Astrocyte (in vitro differentiated cells and primary cell): ENCODE data around the gene PIK3R2. TPM values are rescaled to one million over a fixed set of nuclear protein-coding genes. Genes with fewer than 3 reads are reported as not detected.

Experiments used
- DNase-seq: peaks from one replicate; pipeline ENCODE4 v3.0.0-alpha.2; 2010; ENCODE audit warnings: low read depth
- FAIRE-seq: peaks from 2 replicates; lab custom pipeline; 2011; peaks lifted over from hg19 to GRCh38; lab: Jason Lieb, UNC
- H2AFZ ChIP-seq: 2 replicates; pipeline ENCODE4 v1.6.0; 2012; ENCODE audit warnings: low read depth, low read length, inconsistent platforms
- H3K27ac ChIP-seq: 2 replicates; pipeline ENCODE4 v1.5.1; 2011; ENCODE audit warnings: low read depth, low read length, inconsistent platforms
- H3K27me3 ChIP-seq: 2 replicates; pipeline ENCODE4 v1.6.0; 2011; ENCODE audit warnings: low read length, inconsistent platforms; ENCODE audit not compliant: insufficient read depth
- H3K36me3 ChIP-seq: 2 replicates; pipeline ENCODE4 v1.5.1; 2011; ENCODE audit warnings: low read length, inconsistent platforms; ENCODE audit not compliant: insufficient read depth
- H3K4me1 ChIP-seq: 2 replicates; pipeline ENCODE4 v1.5.1; 2011; ENCODE audit warnings: low read length, inconsistent platforms; ENCODE audit not compliant: insufficient read depth
- H3K4me2 ChIP-seq: 2 replicates; pipeline ENCODE4 v1.6.0; 2012; ENCODE audit warnings: low read length, inconsistent platforms
- H3K4me3 ChIP-seq: 2 replicates; pipeline ENCODE4 v1.5.1; 2011; ENCODE audit warnings: low read depth, mild to moderate bottlenecking, low read length, inconsistent platforms; ENCODE audit not compliant: insufficient read depth
- H3K79me2 ChIP-seq: 2 replicates; pipeline ENCODE4 v1.6.0; 2012; ENCODE audit warnings: mild to moderate bottlenecking, low read length, inconsistent platforms; ENCODE audit not compliant: insufficient read depth
- H3K9ac ChIP-seq: 2 replicates; pipeline ENCODE4 v1.6.0; 2012; ENCODE audit warnings: mild to moderate bottlenecking, low read length, inconsistent platforms
- H3K9me3 ChIP-seq: 2 replicates; pipeline ENCODE4 v1.5.1; 2012; ENCODE audit warnings: low read depth, mild to moderate bottlenecking, low read length, inconsistent platforms; ENCODE audit not compliant: insufficient read depth
- H4K20me1 ChIP-seq: 2 replicates; pipeline ENCODE4 v1.6.0; 2012; ENCODE audit warnings: low read length, inconsistent platforms; ENCODE audit not compliant: insufficient read depth
- H3K27ac Mint-ChIP-seq: one replicate; pipeline ENCODE4 v1.8.0; 2021; ENCODE audit warnings: mild to moderate bottlenecking, mixed read lengths; ENCODE audit not compliant: unreplicated experiment
- H3K27me3 Mint-ChIP-seq: one replicate; pipeline ENCODE4 v1.8.0; 2021; ENCODE audit warnings: low read depth, mixed read lengths; ENCODE audit not compliant: unreplicated experiment
- H3K36me3 Mint-ChIP-seq: one replicate; pipeline ENCODE4 v1.8.0; 2021; ENCODE audit warnings: low read depth, mixed read lengths; ENCODE audit not compliant: unreplicated experiment
- H3K4me1 Mint-ChIP-seq: one replicate; pipeline ENCODE4 v1.8.0; 2021; ENCODE audit warnings: low read depth, mixed read lengths; ENCODE audit not compliant: unreplicated experiment
- H3K4me3 Mint-ChIP-seq: one replicate; pipeline ENCODE4 v1.8.0; 2021; ENCODE audit warnings: mild to moderate bottlenecking, moderate library complexity, mixed read lengths; ENCODE audit not compliant: unreplicated experiment
- H3K9me3 Mint-ChIP-seq: one replicate; pipeline ENCODE4 v1.8.0; 2021; ENCODE audit warnings: mild to moderate bottlenecking, mixed read lengths; ENCODE audit not compliant: unreplicated experiment
- EZH2 ChIP-seq: IDR thresholded peaks from 2 replicates; pipeline ENCODE4 v1.6.1; 2012; ENCODE audit warnings: mild to moderate bottlenecking, low read length, inconsistent platforms; ENCODE audit not compliant: insufficient read depth
- total RNA-seq: library from RNA; stranded (reverse); gene quantifications from 2 replicates; pipeline ENCODE4 v1.2.1, GENCODE V29; 2021
- TF ChIP-seq, protein P1 (sequence below): IDR thresholded peaks from 2 replicates; pipeline ENCODE4 v1.5.1; 2011; ENCODE audit warnings: low read depth, mild to moderate bottlenecking, inconsistent platforms, low read length, moderate library complexity; ENCODE audit not compliant: insufficient read depth

The PIK3R2 gene
- total RNA-seq, 1 donor from 2014 or later = 58.4 TPM

- DNase-seq (no peak), FAIRE-seq (no peak)
- H4K20me1 ChIP-seq = no peaks in the 10 kb centered on the region
- H3K4me3 ChIP-seq = peak overlapping the region; percentile 58
- Mint-ChIP-seq H3K4me1 (no peaks in the 10 kb centered on the region), H3K27ac (peak overlapping the region; percentile 41), H3K27me3 (peaks cover 8% of the 10 kb centered on the region), H3K36me3 (no peaks in the 10 kb centered on the region), H3K9me3 (no peaks in the 10 kb centered on the region), H3K4me3 (peak overlapping the region; percentile 79)
- peak overlapping the region; percentile 92 for H2AFZ ChIP-seq
- H3K4me2 ChIP-seq = peak overlapping the region; percentile 95
- peak overlapping the region; percentile 73 for H3K9ac ChIP-seq
- TF ChIP-seq EZH2 = peak; percentile 67
- TF ChIP-seq, protein P1, sequence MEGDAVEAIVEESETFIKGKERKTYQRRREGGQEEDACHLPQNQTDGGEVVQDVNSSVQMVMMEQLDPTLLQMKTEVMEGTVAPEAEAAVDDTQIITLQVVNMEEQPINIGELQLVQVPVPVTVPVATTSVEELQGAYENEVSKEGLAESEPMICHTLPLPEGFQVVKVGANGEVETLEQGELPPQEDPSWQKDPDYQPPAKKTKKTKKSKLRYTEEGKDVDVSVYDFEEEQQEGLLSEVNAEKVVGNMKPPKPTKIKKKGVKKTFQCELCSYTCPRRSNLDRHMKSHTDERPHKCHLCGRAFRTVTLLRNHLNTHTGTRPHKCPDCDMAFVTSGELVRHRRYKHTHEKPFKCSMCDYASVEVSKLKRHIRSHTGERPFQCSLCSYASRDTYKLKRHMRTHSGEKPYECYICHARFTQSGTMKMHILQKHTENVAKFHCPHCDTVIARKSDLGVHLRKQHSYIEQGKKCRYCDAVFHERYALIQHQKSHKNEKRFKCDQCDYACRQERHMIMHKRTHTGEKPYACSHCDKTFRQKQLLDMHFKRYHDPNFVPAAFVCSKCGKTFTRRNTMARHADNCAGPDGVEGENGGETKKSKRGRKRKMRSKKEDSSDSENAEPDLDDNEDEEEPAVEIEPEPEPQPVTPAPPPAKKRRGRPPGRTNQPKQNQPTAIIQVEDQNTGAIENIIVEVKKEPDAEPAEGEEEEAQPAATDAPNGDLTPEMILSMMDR = no peak
- no peaks in the 10 kb centered on the region for H3K79me2 ChIP-seq
- peaks cover 13% of the 10 kb centered on the region for H3K27me3 ChIP-seq
- no peaks in the 10 kb centered on the region for H3K9me3 ChIP-seq
- H3K4me1 ChIP-seq = peaks cover 7% of the 10 kb centered on the region
- H3K36me3 ChIP-seq = no peaks in the 10 kb centered on the region
- no peak overlapping the region for H3K27ac ChIP-seq
Observed at GRCh38 chr19:18109733-18110608, 43.0 kb upstream of the PIK3R2 start.

DNA sequence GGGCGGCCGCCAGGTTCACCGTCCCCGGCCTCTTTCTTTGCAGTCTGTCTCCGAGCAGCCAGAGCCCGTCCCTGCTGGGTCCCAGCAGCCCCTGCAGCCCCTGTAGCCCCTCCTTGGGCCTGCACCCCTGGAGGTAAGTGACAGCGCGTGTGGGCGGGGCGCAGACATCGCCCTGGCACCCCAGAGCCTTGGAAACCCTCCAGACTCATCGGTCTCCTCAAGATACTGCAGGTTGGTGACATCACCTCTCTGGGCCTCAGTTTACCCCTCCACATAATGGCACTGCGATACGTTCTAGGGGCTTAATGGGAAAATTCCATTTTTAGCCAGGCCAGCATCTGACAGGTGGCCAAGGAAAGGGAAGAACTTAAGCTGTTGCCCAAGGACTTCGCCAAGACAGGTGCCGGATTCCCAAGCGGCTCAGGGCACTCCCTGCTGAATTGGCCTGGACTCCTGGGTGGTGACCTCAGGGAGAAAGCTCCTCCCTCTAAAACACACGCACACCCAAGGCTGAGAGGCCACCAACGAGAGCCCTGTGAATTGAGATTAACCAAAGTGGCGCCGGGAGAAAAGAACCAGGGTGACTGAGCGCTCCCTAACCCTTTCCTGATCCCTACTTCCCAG is 42.2 kb upstream of the PIK3R2 start:
- Histone ChIP-seq H3K27ac (no peak overlapping the region), H3K4me3 (peak overlapping the region; percentile 58), H3K79me2 (no peaks in the 10 kb centered on the region), H3K27me3 (peaks cover 13% of the 10 kb centered on the region), H3K4me1 (peaks cover 7% of the 10 kb centered on the region), H2AFZ (peak overlapping the region; percentile 92), H4K20me1 (no peaks in the 10 kb centered on the region), H3K9ac (peak overlapping the region; percentile 73), H3K9me3 (no peaks in the 10 kb centered on the region), H3K36me3 (no peaks in the 10 kb centered on the region), H3K4me2 (peak overlapping the region; percentile 95)
- no peak for TF ChIP-seq EZH2
- TF ChIP-seq, protein P1 = no peak
- Mint-ChIP-seq H3K4me3 (peak overlapping the region; percentile 70), H3K27ac (no peak overlapping the region), H3K9me3 (no peaks in the 10 kb centered on the region), H3K36me3 (peaks cover 2% of the 10 kb centered on the region), H3K27me3 (peaks cover 8% of the 10 kb centered on the region), H3K4me1 (no peaks in the 10 kb centered on the region)
- DNase-seq = no peak
- no peak for FAIRE-seq
